Left renal cortex interstitium (tissue), 4 donors: Measurements from ENCODE around the gene SGCE. TPM values are rescaled to one million over a fixed set of nuclear protein-coding genes. Genes with fewer than 3 reads are reported as not detected.

Experiments used
- DNase-seq, 4 donors: peaks; one replicate each; pipeline ENCODE4 v3.0.0-alpha.2; 2013; ENCODE audit warnings: low read depth in 4 of 4, low spot score in 2 of 4, missing footprints in 1 of 4
- polyA plus RNA-seq, 4 donors: library from polyadenylated mRNA; unstranded; fragments of 120-200 nt; gene quantifications; one replicate each; pipeline ENCODE4 v1.2.1, GENCODE V29; 2013; ENCODE audit not compliant: insufficient read length in 4 of 4

Gene SGCE
- polyA plus RNA-seq, 4 donors = 89.0 to 111 (median 95.7) TPM

- DNase-seq = no peak
These were observed 23.5 kb downstream of the SGCE start for GRCh38 chr7:94632338-94633013.

- DNase-seq = no peak
These were observed 25.1 kb downstream of the SGCE start for GRCh38 chr7:94630855-94631254.

- DNase-seq = no peak
These were observed 32.1 kb downstream of the SGCE start for GRCh38 chr7:94623820-94624219.

- DNase-seq = no peak
These were observed 34.8 kb downstream of the SGCE start for GRCh38 chr7:94621120-94621519.

- no peak for DNase-seq
These were observed 35.2 kb downstream of the SGCE start for GRCh38 chr7:94620703-94621118.

- no peak for DNase-seq
These were observed 37.8 kb downstream of the SGCE start for GRCh38 chr7:94618126-94618525.

DNA sequence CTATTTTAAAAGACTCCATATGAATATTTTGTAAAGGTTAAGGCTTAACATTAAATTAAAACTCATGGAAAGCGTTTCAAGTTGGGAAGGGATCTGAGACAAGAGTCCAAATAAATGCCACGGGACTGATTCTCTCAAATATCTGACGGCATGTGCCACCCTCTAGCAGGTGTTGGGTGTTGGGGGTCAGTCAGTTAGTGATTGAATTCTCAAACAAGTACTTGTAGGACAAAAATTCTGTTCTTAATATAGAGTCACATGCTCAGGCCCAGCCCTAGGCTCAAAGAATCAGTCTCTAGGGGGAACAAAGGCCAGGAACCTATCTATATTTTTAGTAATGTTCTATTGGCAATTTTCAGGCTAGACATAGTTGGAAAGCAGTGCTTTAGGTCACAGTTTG, 39.1 kb downstream of the SGCE start:
- no peak for DNase-seq

DNA sequence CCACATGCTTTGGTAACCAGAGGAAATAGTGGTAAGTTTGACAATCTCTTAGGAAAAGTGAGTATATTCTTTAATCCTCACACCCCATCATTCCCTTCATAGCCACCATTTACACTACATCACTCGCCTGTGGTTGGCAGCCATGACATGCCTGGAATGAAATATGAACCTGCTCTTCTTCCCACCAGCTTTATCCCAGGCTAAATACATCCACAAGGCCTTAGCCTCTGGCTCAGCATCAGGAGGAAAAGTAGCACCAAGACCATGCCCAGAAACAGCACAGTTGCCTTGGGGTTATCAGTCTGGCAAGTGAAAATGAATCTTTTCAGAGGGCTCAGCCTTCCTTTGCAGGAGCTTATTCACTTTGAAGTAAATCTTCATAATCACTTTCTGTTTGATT, 40.3 kb downstream of the SGCE start:
- DNase-seq = no peak

GRCh38 chr7:94612661-94613060, 43.3 kb downstream of the SGCE start:
- DNase-seq = no peak

DNA sequence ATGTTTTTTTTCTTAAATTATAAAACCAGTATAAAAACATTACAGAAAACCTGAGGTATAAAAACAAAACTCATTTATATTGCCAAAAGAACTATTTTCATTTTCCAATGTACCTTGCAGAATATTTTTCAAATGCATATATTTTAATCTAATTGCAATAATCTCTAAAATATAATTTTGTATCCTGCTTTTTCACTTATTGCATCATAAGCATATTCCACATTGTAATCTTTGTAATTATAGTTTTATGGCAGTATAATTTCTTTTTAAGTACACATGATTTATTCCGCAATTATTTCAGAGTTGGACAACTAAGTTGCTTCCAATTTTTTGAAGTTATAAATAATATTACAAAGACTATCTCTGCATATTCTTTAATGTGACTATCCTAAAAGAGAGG, 43.7 kb downstream of the SGCE start:
- DNase-seq = no peak

GRCh38 chr7:94609561-94609960, 46.4 kb downstream of the SGCE start:
- DNase-seq = no peak

DNA sequence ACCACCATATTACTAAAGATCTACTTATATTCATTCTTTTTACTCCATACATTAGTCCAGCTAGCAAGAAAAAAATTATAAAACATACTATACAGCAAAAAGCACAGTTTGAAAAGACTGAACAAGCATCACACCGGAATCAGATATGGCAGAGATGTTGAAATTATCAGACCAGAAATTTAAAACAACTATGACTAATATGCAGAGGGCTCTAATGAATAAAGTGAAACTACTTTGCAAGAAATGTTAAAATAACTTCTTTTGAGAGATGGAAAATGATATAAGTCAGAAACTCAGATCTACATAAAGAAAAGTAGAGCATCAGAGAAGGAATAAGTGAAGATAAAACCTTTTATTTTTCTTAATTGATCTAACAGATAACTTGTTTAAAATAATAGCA, 50.9 kb downstream of the SGCE start:
- no peak for DNase-seq

DNA sequence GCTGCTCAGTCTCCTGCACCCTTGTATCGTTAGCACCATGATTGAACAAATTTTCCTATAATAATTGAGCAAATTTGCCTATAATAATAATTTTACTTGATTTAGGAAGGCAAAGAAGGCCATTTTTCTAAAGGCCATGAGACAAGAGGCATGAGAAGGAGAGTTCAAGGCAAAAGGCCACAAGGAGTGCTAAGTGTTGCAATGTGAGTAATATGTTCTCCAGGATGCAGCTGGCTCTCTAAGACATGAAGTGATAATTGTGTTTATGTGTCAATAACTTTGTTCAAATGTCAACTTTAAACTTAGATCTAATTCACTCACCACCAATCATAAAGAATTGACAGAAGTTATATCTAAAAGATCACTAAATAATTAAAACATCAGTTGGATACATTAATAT, 53.8 kb downstream of the SGCE start:
- no peak for DNase-seq

DNA sequence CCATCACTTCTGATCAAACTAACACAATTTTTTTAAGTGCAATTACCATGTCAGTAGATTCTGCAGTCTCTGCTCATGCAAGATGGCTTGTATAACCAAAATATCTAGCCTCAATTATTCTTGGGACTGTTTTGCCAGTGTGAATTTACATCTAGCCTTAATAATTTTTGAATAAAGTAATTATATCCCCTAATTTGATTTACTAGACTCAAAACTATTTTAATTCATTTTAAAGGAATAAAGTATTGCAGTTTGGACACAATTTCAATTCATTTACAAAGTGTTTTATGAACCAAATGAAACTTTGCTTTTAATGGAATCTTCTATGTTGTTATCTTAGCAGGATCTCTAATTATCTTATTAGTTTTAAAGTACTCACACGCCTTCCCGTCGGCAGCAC, 55.7 kb downstream of the SGCE start:
- no peak for DNase-seq

GRCh38 chr7:94595717-94596116, 60.2 kb downstream of the SGCE start:
- no peak for DNase-seq

DNA sequence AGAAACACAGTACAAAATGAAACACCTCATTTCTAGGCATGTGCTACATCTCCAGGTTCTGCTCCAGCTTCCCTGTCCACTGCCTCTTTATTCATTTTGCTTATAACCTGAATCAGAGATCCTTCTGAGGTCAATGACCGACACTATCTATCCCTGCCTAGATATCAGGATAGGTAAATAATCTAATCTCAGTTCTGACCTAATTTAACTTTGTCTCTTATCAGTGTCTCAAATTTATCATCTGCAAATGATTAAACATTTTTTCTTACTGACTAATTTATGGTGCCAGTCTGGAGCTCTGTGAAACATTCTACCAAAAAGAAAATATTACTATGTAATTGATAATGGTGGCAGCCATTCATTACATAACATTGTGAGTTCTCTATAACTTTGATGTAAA, 61.1 kb downstream of the SGCE start:
- no peak for DNase-seq

- no peak for DNase-seq
These were observed 64.8 kb downstream of the SGCE start for GRCh38 chr7:94591176-94591575.

- no peak for DNase-seq
These were observed 65.3 kb downstream of the SGCE start for GRCh38 chr7:94590526-94591162.

DNA sequence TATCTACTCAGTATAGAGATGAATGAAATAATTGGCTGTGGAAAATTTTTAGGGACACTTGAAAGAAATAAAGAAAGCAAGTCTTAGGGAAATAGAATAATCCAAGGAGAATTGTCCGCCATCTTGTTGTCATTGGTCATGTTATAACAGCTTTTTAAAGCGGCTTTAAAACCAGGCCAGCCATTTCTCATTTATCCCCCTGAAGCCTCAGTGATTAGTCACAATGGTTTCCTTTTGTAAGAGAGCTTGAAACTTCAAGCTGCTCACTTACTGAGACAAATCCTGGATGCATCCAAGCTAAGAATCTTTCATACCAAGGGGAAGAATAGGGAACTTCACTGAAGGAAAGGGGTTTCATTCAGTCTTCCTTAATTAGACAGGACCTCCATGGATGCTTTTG, 67.9 kb downstream of the SGCE start:
- no peak for DNase-seq

GRCh38 chr7:94584113-94584512, 71.8 kb downstream of the SGCE start:
- no peak for DNase-seq

DNA sequence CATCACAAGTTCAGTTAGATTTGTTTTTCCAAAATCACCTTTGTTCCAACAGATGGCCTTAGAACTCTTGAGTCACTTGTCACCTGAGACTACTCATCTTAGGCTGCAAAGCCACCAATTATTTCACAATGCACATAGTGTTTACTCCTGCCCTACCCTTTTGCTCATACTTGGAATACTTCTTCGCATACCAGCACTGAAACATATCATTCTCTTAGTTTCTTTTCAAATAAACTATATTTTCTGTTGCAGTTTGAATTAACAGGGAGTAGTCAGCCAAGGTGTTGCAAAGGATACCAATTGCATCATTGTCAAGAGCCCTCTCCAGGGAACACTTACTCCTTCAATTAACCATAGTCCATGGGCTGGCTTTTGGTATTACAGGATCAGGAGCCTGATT, 75.3 kb downstream of the SGCE start:
- no peak for DNase-seq

DNA sequence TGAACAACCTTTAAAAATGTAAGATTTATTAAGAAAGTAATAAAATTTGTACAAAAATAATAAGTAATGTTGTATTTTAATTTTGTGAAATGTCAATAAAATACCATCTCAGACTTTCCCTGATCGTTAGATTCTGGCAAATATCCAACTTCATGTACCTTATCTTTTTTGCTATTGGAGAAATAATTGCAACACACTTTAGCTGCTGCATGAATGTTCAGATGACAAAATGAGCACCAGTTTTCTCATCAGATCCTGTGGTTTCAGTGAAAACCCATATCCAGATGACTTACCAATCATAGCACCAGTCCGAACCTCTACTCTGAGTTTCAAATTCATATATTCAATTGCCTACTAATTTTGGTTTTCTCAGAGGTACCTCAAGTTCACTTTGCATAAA, 76.5 kb downstream of the SGCE start:
- no peak for DNase-seq

GRCh38 chr7:94578614-94579013, 77.3 kb downstream of the SGCE start:
- DNase-seq = no peak
